Measurements from ENCODE around the gene CEACAM5.
"Not testable (repeated sequence)": the region's sequence is repeated elsewhere in the genome, so short reads cannot be mapped to it uniquely, and the experiment has no call there.

The CEACAM5 gene

DNA sequence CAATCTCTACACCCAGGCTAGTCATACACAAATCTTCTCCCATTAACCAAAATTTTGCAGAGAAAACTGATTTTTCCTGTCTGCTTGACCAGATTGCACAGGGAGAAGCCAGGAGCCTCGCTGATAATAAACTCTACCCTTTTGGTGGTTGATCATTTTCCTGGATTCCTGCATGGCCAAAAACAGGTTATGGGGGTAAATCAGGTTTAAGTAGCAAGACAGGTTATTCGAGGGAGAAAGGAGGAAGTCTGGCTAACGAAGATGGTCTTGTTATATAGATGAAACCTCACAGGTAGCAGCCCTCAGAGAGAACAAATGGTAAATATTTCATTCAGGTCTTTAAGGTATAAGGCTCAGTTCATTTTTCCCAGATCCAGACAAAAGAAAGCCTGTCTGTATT is 30.9 kb downstream of the CEACAM5 start:
- in situ Hi-C loops (cut with MboI; ENCODE audit: low sequenced_read_pairs) = no loop called here

DNA sequence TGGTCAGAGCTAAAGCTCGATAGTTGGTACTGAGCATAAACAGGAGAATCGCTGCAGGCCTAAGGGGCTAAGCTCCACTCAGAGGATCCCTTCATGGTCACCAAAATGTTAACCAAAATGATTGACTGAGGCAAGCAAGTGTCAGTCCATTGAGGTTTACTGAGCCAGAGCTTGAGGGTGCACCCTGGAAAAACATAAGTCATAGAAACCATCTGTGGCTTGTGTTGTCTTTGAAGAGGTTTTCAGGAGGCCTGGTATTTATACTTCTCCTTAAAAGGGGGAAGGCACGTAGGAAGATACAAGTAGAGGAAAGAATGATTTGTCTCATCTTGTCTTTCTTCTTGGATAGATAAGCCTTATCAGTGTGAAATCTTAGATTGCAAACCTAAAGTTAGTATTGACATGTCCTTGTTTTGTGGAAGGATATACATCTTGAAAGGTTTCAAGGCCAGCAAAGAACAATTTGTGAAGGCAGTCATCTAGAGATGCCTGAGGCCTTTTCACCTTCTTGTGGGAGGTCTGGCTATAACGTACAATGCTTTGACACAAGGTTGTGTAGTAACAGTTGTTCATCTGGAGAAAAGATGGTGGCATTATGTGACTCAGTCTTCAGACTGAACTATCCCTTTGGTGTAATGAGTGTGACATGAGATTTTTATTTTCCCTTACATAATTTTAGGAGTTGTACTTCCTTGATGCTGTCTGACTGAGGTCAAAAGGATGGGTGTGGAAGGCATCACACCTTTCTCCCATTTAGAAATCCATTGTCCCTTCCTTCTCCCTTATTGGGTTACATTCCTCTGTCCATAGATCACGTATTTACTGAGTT is 32.2 kb downstream of the CEACAM5 start:
- in situ Hi-C loops (cut with MboI; ENCODE audit: low sequenced_read_pairs) = no loop called here

DNA sequence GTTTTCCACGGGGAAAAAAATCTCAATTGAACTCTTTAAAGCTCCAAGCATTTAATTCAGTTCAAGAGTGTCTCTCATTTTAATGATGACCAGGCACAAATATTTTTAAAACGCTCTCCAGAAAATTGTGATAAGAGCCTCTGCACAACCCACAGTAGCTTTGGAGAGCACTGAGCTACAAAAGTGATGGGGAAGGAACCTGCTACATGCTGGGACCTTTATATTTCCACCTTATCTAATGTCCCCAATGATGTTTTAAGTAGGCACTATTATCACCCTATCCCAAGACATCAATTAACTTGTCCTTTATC is 32.8 kb downstream of the CEACAM5 start:
- in situ Hi-C loops (cut with MboI; ENCODE audit: low sequenced_read_pairs) = no loop called here

DNA sequence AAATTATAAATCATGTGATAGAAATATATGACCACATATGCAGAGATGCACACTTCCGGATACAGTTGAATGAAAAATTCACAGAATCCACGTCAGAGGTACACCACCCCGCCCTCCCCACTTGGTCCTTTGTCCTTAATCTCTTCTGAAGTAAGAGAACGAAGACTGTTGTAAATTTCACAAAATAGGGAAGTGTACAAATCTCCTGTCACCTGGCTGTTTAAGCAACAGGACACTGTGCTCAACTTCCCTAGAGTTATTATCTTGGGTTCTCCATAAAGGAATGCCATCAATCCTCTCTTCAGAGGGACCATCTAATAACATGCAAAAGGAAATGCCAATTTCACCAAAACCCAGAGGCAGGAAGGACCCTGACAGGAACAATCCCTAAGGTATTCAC is 36.4 kb downstream of the CEACAM5 start:
- in situ Hi-C loops (cut with MboI; ENCODE audit: low sequenced_read_pairs) = no loop called here

DNA sequence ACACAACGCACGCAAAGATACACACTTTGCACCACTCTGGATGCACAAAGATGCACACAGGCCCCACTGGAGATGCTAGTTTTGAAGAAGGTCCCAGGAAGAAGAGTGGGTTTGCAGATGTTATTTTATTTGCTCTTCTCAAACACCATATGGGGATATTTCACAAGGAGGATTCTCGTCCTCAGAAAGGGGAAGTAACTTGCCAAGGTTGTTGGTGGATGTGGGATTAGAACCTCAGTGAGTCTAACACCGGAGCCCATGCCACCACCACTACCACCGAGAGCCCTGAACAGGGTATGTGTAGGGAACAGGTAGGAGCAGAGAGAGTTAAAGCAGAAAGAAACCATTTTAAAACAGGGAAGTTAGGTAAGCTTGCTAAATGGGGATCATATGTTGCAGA is 37.3 kb downstream of the CEACAM5 start:
- in situ Hi-C loops (cut with MboI; ENCODE audit: low sequenced_read_pairs) = no loop called here

DNA sequence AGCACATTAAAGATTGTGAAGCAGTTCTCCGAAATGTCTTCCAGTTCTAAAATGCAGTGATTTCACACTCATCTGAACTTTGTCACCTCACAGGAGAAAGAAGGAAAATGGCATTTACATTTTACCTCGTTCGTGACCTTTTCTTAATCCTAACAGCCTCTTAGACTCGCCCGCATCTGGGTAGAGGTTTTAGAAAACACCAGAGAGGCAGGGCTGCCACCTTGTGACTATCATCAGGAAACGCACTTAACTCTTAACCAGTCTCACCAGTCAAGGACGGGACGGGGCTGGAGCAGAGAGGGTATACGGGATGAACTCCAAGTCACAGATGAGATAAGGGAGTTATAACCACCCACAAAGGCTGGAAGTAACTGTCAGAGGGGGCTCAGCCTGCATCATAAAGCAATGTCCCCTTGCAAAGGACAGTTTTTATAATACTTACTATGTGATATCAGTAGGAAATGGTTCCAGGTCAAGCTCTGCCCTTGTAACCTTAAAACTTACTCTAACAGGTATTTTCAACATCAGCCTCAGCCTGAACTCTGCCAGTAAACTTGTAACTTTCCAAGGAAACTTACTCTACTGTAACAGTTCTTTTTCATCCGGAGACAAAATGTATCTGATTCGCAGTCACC is 38.3 kb downstream of the CEACAM5 start:
- in situ Hi-C loops (cut with MboI; ENCODE audit: low sequenced_read_pairs) = no loop called here

DNA sequence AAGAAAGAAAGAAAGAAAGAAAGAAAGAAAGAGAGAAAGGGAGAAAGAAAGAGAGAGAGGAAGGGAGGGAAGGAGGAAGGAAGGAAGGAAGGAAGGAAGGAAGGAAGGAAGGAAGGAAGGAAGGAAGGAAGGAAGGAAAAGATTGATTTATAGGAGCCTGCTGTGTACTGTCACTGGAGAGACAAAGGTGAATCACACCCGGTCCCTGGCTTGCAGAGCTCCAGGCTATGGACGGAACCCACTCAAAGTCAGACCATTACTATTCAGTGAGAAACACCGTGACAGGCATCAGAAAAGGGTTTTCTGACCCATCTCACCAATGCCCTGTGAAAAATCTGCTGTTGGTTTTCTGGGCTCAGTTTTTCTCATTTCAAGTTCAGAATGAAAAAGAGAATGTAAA is 39.6 kb downstream of the CEACAM5 start:
- in situ Hi-C loops (cut with MboI; ENCODE audit: low sequenced_read_pairs) = no loop called here

DNA sequence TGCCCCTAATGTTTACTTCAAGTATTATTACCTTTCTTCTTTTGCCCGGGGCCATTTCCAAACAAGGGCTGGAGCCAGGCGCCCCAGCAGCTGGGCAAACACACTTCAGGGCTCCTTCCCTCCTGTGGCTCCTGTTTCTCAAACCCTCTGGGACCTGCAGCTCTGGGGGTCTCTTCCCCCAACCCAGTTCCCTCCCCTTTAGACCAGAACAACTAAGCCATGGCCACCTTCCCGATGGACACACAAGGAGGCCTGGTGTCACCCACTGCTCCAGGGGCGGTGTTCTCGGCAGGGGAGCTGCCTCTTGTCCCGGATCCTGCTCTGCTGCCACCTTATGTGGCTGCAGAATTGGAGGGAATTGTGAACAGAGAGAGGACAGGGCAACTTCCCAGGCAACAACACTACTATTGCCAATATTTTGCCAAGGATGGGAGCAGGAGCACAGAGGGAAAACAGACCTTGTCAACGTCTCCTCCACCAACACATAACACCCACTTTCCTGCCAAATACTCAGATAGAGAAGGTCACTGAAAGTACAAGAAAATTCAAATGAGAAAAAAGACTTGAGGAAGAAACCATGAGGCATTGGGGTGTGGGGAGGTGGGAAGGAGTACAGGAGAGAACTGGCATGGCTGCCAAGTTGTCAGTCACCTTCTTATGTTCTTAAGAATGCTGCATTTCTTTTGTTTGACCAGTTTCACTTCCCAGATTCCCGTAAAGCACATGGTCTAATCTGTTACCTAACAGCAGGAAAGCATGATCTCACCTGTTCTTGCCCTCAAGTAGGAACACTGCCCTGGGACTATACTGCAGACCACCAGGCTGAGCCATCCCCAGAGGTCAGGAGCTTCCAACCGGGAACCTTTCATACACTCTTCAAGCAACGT is 42.1 kb downstream of the CEACAM5 start:
- in situ Hi-C loops (cut with MboI; ENCODE audit: low sequenced_read_pairs) = not testable (repeated sequence)

DNA sequence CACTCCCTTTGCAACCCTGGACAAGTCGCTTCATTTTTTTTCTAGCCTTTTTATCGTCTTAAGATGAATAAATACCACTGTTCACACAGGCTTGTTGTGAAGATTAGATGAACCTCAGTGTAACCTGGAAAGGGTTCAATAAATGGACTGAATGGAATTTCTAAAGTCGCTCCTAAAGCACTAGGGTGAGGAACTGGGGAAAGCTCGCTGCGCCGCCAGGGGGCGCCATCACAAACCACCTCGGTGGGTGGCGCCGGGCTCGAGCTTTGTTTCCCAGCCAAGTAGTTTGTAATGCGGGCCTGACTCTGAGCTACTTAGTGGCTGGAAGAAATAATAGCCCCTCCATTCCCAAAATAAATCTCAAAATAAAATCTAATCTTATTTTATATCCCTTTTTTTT is 44.7 kb downstream of the CEACAM5 start:
- in situ Hi-C loops (cut with MboI; ENCODE audit: low sequenced_read_pairs) = no loop called here

DNA sequence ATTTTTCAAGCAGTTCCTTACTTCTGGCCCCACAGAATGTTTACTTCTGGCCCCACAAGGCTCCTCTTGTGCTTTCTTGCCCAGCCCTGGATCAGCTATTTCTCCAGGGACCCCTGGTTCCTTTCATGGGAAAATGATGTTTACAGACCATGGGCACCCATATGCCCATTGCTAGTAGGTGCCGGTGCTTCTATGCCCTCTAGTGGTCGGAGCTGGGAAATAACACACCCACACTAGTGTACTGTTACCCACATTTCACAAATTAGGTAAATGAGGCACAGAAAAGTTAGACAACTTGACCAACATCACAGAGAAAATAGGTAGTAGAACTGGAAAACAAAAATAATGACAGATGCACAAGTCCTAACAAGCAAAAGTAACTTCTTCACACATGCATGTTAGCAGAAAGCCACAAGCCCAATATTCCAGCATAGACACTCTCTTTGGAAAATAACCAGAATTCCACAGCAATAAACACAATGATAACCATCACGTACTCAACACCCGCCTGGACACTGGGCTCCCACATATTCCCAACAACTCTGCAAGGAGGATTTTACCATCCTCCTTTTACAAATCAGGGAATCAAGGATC is 45.6 kb downstream of the CEACAM5 start:
- in situ Hi-C loops (cut with MboI; ENCODE audit: low sequenced_read_pairs) = no loop called here

DNA sequence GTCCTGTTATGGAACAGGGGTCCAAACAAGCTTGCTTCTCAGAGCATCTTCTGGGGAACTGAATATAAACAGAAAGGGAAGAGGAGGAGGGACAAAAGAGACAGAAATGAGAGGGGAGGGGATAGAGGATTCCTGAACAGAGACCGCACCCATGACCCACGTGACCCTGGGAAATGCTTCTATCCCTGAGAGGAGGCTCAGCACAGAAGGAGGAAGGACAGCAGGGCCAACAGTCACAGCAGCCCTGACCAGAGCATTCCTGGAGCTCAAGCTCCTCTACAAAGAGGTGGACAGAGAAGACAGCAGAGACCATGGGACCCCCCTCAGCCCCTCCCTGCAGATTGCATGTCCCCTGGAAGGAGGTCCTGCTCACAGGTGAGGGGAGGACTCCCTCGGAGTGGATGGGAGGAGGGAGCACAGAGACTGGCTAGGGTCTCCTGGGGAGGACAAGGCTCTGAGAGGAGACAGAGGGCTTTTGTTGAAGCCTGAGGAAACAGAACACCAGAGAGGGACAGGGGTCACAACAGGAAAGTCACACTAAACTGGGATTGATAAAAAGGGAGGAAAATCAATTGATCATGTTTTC is 47.0 kb downstream of the CEACAM5 start, which contains the start of gene CEACAM6:
TSS of gene CEACAM6 (plus strand) at position 203 of the 586 bp plus-strand sequence. CDS start at position 312, 109 bp downstream.
- in situ Hi-C loops (cut with MboI; ENCODE audit: low sequenced_read_pairs) = no loop called here

DNA sequence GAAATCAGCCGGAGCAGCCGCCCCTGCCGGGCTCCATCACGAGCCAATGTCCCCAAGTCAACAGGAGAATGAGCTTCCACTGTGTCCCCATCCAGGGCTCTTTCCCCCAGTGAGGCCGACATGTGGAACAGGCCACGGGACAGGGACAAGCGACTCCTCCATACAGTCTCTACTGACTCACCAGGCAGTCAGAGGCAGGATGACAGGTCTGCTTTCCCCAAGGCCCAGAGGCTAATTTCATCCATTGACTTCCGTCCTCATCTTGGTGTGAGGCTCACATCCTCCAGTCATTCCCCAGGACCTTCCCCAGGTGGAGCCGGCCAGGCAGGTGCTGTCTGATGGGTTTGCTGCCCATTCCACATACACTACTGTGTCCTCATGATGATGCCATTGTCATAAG is 50.4 kb downstream of the CEACAM5 start:
- in situ Hi-C loops (cut with MboI; ENCODE audit: low sequenced_read_pairs) = no loop called here

DNA sequence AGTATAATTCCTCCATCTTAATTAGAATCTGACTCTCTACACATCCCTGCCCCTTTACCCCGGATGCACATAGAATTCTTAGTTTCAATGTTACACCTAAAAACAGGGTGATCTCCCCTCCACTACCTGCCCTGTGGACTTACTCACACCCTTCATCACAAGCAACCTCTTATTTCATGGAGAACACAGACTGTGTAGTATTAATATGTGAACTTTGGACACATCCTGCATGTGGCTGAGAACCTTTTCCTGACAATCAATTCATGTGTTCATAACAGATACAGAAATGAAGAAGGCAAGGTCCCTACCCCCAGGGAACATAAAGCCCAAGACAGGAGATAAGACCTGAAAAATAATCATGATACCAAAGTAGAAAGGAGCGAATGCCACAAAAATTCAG is 58.7 kb downstream of the CEACAM5 start:
- in situ Hi-C loops (cut with MboI; ENCODE audit: low sequenced_read_pairs) = no loop called here

DNA sequence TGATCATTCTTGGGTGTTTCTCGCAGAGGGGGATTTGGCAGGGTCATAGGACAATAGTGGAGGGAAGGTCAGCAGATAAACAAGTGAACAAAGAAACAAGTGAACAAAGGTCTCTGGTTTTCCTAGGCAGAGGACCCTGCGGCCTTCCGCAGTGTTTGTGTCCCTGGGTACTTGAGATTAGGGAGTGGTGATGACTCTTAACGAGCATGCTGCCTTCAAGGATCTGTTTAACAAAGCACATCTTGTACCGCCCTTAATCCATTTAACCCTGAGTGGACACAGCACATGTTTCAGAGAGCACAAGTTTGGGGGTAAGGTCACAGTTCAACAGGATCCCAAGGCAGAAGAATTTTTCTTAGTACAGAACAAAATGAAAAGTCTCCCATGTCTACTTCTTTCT is 59.7 kb downstream of the CEACAM5 start:
- in situ Hi-C loops (cut with MboI; ENCODE audit: low sequenced_read_pairs) = not testable (repeated sequence)

DNA sequence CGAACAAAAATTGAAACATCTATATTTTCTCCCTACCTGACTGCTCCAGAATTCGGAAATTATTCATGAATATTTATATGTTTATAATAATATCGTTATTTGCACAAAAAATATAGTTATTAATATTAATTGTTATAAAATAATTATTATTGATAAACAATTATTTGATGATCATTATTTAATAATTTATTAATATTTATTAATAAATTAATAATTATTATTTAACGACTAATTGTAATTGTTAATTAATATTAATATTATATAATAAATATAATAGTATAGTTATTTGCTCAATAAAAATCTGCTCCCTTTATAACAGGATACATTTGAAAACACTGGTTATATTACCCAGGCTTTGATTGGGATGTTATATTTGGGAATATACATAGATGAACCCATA is 61.2 kb downstream of the CEACAM5 start:
- in situ Hi-C loops (cut with MboI; ENCODE audit: low sequenced_read_pairs) = no loop called here

DNA sequence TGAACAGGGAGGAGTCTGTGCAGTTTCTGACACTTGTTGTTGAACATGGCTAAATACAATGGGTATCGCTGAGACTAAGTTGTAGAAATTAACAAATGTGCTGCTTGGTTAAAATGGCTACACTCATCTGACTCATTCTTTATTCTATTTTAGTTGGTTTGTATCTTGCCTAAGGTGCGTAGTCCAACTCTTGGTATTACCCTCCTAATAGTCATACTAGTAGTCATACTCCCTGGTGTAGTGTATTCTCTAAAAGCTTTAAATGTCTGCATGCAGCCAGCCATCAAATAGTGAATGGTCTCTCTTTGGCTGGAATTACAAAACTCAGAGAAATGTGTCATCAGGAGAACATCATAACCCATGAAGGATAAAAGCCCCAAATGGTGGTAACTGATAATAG is 63.0 kb downstream of the CEACAM5 start:
- in situ Hi-C loops (cut with MboI; ENCODE audit: low sequenced_read_pairs) = no loop called here

DNA sequence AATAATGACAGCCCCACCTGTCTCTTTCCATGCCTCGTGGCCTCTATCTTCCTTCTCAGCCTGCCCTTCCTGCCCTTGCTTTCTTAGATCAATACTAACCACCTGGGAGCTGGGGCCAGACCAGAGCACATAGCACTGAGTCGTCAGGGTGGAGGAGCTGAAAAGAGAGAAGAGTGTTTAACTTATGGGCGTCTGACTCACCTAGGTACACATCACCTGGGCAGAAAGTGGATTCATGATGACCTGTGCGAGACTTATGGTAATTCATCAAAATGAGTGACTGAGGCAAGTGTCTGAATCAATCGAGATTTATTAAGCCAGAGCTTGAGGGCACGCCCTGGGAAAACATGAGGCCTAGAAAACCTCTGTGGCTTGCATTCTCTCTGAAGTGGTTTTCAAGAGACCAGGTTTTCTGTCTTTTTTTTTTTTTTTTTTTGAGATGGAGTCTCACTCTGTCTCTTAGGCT is 66.1 kb downstream of the CEACAM5 start:
- in situ Hi-C loops (cut with MboI; ENCODE audit: low sequenced_read_pairs) = no loop called here

DNA sequence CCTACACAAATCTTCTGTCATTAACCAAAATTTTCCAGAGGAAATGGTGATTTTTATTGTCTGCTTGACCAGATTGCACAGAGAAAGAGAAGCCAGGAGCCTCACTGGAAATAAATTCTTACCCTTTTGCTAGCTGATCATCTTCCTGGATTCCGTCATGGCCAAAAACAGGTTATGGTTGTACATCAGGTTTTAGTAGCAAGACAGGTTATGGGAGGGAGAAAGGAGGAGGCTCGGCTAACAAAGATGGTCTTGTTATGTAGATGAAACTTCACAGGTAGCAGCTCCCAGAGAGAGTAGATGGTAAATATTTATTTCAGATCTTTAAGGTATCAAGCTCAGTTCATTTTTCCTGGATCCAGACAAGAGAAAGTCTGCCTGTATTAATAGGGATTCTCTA is 68.3 kb downstream of the CEACAM5 start:
- in situ Hi-C loops (cut with MboI; ENCODE audit: low sequenced_read_pairs) = no loop called here
